ENCODE data around the gene SEZ6. TPM values are rescaled to one million over a fixed set of nuclear protein-coding genes. Genes with fewer than 3 reads are reported as not detected.

The SEZ6 gene
- not detected in 2 replicates for total RNA-seq

GRCh38 chr17:29005936-29006511, at the start of gene SEZ6:
Gene SEZ6 (minus strand): TSS chr17:29006033. CDS start chr17:29005869, 164 bp downstream.

DNA sequence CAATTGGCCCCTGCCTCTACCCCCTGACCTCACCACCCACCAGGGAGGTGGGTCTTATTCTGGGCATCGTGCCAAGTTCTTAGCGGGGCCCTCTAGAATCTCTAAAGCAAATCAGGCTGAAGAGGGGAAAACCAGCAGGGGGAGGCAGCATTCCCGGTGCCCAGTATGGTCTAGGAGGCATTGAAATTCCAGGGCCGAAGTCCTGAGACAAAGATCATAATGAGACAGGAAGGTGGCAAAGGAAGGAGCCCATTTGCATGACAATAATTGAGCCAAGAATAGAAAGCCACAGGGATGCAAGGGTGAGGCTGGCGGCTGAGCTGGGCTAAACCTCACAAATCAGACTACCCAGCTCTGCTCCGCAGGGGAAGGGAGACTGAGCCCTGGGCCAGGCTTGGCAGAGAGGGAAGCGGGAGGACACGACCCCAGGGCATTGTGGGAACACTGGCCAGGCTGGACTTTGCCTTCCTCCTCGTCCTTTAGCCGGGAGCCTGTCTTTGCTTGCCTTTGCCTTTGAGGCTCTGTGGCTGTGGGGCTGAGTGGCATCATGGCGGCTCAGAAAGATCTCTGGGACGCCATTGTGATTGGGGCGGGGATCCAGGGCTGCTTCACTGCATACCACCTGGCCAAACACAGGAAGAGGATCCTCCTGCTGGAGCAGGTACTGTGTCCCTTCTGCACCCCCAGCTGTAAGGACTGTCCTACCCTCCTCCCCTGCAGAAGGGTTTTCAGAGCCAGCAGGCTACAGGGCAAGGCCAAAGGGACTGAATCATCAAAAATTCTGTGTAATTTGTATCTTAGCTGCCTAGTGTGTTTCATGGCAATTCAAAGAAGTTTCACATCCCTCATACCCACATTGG, 37.1 kb upstream of the SEZ6 start, which contains the start of gene PIPOX:
Gene PIPOX (plus strand): TSS at position 463 of the 860 bp plus-strand sequence. CDS start 85 bp downstream, at position 548.

GRCh38 chr17:28951428-28951990, 54.3 kb downstream of the SEZ6 start, which contains the start of gene PHF12:
Gene PHF12 (minus strand): TSS chr17:28951518. CDS start chr17:28950960, 558 bp downstream.

Other genes starting within 250 kb of the SEZ6 start
- gene FAM222B, start 163.2 kb downstream of the SEZ6 start, total RNA-seq, result 4.2 and 10.1 TPM in 2 replicates
- 24.9 and 28.5 TPM in 2 replicates for gene ERAL1, start 151.0 kb downstream of the SEZ6 start, total RNA-seq
- 30.0 and 42.8 TPM in 2 replicates for gene FLOT2, start 108.3 kb downstream of the SEZ6 start, total RNA-seq
- gene DHRS13, start 103.0 kb downstream of the SEZ6 start, total RNA-seq, result 5.5 and 6.5 TPM in 2 replicates
- 10.7 and 25.1 TPM in 2 replicates for gene PHF12, start 54.5 kb downstream of the SEZ6 start, total RNA-seq
- gene PIPOX, start 37.1 kb upstream of the SEZ6 start, total RNA-seq, result 1.5 and 1.7 TPM in 2 replicates
- 52.0 and 72.5 TPM in 2 replicates for gene MYO18A, start 174.4 kb upstream of the SEZ6 start, total RNA-seq
- gene CRYBA1, start 240.8 kb upstream of the SEZ6 start, total RNA-seq, result not detected in 2 replicates